ENCODE results near the gene TMEM130.
A peak's percentile ranks its signal among the peaks of the same experiment; 100 is the strongest.

Gene TMEM130

GRCh38 chr7:98833022-98833421 is 36.8 kb downstream of the TMEM130 start:
- TF ChIP-seq, protein P1, sequence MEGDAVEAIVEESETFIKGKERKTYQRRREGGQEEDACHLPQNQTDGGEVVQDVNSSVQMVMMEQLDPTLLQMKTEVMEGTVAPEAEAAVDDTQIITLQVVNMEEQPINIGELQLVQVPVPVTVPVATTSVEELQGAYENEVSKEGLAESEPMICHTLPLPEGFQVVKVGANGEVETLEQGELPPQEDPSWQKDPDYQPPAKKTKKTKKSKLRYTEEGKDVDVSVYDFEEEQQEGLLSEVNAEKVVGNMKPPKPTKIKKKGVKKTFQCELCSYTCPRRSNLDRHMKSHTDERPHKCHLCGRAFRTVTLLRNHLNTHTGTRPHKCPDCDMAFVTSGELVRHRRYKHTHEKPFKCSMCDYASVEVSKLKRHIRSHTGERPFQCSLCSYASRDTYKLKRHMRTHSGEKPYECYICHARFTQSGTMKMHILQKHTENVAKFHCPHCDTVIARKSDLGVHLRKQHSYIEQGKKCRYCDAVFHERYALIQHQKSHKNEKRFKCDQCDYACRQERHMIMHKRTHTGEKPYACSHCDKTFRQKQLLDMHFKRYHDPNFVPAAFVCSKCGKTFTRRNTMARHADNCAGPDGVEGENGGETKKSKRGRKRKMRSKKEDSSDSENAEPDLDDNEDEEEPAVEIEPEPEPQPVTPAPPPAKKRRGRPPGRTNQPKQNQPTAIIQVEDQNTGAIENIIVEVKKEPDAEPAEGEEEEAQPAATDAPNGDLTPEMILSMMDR (IDR thresholded peaks at IDR 0.05; ENCODE audit: low read depth, low read length) = no peak
- DNase-seq = no peak
- no peaks in the 10 kb centered on the region for H3K4me1 ChIP-seq
- no peak overlapping the region for H3K4me3 ChIP-seq (ENCODE audit: low read depth, low read length)
- no peaks in the 10 kb centered on the region for H3K27me3 ChIP-seq
- H3K36me3 ChIP-seq = no peaks in the 10 kb centered on the region
- H3K9me3 ChIP-seq = no peaks in the 10 kb centered on the region

DNA sequence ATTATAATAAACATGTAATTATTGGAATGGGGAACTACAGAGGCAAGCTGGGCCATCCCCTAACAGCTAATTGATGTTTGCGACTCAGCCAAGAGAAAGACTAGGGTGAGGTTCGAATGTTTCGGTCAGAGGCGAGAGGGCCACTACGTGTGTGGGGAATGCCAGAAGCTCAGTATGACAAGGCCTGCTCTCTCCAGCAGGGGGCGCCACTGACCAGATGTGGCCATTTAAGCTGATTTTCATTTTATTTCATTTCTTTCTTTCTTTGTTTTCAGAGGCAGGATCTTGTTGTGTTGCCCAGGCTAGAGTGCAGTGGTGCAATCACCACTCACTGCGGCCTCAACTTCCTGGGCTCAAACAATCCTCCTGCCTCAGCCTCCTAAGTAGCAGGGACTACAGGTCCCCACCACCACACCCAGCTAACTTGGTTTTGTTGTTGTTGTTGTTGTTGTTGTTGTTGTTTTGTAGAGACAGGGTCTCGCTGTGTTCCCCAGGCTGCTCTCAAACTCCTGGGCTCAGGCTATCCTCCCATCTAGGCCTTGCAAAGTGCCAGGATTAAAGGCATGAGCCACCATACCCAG is 38.1 kb downstream of the TMEM130 start:
- Histone ChIP-seq H3K9me3 (no peaks in the 10 kb centered on the region), H3K4me3 (ENCODE audit: low read depth, low read length) (no peak overlapping the region), H3K27me3 (no peaks in the 10 kb centered on the region), H3K36me3 (no peaks in the 10 kb centered on the region), H3K4me1 (no peaks in the 10 kb centered on the region)
- TF ChIP-seq, protein P1 (IDR thresholded peaks at IDR 0.05; ENCODE audit: low read depth, low read length) = peak; percentile 62
- DNase-seq = peak; percentile 39

DNA sequence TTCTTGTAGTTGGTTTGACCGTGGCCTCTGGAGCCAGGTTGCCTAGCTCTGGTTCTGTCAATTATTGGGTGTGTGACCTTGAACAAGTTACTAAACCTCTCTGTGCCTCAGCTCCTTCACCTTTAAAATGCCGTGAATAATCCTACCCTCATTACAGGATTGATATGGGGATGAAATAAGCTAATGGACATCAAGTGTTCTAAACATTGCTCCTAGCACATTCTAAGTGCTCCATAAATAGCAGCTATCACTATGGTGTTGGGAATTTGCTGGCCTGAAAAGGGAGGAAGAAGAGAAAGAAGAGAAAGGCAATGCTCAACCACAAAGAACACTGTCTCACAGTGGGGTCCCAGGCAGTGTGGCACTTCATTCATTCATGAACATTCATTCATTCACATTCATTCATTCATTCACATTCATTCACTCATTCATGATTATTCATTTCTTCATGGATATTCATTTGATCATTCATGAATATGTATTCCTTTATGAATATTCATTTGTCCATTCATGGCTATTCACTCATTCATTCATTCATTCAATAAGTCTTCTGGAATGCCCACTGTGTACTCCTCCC is 38.8 kb downstream of the TMEM130 start:
- TF ChIP-seq, protein P1 (IDR thresholded peaks at IDR 0.05; ENCODE audit: low read depth, low read length) = no peak
- Histone ChIP-seq H3K9me3 (no peaks in the 10 kb centered on the region), H3K4me3 (ENCODE audit: low read depth, low read length) (no peak overlapping the region), H3K4me1 (no peaks in the 10 kb centered on the region), H3K27me3 (no peaks in the 10 kb centered on the region), H3K36me3 (no peaks in the 10 kb centered on the region)
- no peak for DNase-seq

GRCh38 chr7:98828368-98828767 is 41.4 kb downstream of the TMEM130 start:
- Histone ChIP-seq H3K4me1 (no peaks in the 10 kb centered on the region), H3K36me3 (no peaks in the 10 kb centered on the region), H3K4me3 (ENCODE audit: low read depth, low read length) (no peak overlapping the region), H3K9me3 (no peaks in the 10 kb centered on the region), H3K27me3 (no peaks in the 10 kb centered on the region)
- DNase-seq = no peak
- TF ChIP-seq, protein P1 (IDR thresholded peaks at IDR 0.05; ENCODE audit: low read depth, low read length) = no peak

GRCh38 chr7:98827258-98827657 is 42.6 kb downstream of the TMEM130 start:
- TF ChIP-seq, protein P1 (IDR thresholded peaks at IDR 0.05; ENCODE audit: low read depth, low read length) = no peak
- Histone ChIP-seq H3K36me3 (no peaks in the 10 kb centered on the region), H3K9me3 (no peaks in the 10 kb centered on the region), H3K4me3 (ENCODE audit: low read depth, low read length) (no peak overlapping the region), H3K27me3 (no peaks in the 10 kb centered on the region), H3K4me1 (no peaks in the 10 kb centered on the region)
- DNase-seq = no peak

DNA sequence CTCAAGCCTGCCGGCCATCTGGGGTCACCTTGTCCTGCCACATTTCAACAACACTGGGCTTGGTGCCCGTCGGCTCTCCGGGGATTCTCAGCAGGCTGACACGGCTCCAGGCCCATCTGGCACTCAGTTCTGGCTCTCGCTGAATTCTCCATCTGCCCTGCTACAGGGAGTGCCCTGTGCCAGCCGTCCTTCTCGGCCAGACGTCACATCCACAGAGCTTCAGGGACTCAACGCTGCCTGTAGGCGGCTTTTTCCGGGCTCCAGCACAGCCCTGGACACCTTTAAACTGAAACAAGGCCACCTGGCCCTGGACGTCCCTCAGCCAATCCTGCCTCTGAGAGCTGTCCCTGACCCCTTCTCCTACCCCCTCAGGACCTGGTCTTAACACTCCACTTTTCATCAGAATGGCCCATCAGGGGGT is 43.0 kb downstream of the TMEM130 start:
- no peak overlapping the region for H3K4me3 ChIP-seq (ENCODE audit: low read depth, low read length)
- no peaks in the 10 kb centered on the region for H3K36me3 ChIP-seq
- H3K27me3 ChIP-seq = no peaks in the 10 kb centered on the region
- H3K4me1 ChIP-seq = no peaks in the 10 kb centered on the region
- no peaks in the 10 kb centered on the region for H3K9me3 ChIP-seq
- peak; percentile 41 for DNase-seq
- TF ChIP-seq, protein P1 (IDR thresholded peaks at IDR 0.05; ENCODE audit: low read depth, low read length) = no peak

Measured in BE2C (cell line).